ENCODE results near the gene PRSS33.

Gene PRSS33

DNA sequence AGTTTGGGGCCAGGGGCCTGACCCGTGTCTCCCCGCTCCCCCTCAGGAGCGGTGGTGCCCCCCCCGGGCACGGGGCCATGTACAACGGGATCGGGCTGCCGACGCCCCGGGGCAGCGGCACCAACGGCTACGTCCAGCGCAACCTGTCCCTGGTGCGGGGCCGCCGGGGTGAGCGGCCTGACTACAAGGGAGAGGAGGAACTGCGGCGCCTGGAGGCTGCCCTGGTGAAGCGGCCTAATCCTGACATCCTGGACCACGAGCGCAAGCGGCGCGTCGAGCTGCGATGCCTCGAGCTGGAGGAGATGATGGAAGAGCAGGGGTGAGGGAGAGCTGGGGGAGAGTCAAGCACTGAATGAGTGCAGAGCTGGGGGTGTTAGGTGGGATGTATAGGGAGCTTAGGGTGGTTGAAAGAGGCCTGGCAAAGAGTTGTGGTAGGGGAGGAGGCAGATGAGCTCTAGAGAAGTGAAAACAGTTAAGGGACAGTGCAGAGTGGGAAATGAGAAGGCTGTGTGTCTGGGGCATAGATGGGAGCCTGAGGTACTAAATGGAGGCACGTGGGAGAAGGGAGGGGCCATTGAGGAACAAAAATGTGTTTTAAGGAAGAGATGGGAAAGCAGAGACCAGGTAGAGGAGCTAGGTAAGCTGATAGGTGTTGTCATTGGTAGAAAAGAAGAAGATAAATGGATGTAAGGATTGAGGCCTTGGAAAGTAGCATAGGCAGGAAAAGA, 30.9 kb downstream of the PRSS33 start:
- Histone ChIP-seq H3K4me3 (replicated peaks; ENCODE audit: low read depth, low read length) (no peak overlapping the region), H3K36me3 (ENCODE audit: control insufficient read depth, insufficient read depth, low read length) (peaks cover 34% of the 10 kb centered on the region), H3K27me3 (replicated peaks; ENCODE audit: control insufficient read depth, insufficient read depth, low read length) (no peaks in the 10 kb centered on the region)
- no peak for DNase-seq (ENCODE audit: extremely low read depth, insufficient read length)
- TF ChIP-seq, protein P1, sequence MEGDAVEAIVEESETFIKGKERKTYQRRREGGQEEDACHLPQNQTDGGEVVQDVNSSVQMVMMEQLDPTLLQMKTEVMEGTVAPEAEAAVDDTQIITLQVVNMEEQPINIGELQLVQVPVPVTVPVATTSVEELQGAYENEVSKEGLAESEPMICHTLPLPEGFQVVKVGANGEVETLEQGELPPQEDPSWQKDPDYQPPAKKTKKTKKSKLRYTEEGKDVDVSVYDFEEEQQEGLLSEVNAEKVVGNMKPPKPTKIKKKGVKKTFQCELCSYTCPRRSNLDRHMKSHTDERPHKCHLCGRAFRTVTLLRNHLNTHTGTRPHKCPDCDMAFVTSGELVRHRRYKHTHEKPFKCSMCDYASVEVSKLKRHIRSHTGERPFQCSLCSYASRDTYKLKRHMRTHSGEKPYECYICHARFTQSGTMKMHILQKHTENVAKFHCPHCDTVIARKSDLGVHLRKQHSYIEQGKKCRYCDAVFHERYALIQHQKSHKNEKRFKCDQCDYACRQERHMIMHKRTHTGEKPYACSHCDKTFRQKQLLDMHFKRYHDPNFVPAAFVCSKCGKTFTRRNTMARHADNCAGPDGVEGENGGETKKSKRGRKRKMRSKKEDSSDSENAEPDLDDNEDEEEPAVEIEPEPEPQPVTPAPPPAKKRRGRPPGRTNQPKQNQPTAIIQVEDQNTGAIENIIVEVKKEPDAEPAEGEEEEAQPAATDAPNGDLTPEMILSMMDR (IDR thresholded peaks at IDR 0.05; ENCODE audit: insufficient read depth, low read length, poor library complexity, severe bottlenecking) = no peak

DNA sequence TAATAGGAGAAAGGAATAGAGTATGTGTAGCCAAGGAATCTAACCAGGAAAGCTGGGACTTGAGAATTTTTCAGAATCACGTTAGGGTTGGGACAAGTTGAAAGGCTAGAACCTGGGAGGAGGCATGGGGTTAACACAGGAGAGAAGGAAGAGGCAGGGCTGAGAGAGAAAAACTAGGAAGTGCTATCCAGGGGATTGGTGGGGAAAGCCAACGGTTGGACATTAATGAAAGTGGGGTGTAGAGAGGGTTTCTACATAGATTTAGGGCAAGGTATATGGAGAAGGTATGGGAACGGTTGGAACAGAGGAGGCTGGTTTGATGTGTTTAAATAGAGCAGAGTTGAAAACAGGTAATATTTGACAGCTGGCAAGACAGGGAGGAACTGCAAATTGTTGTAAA, 32.2 kb downstream of the PRSS33 start:
- DNase-seq (ENCODE audit: extremely low read depth, insufficient read length) = no peak
- peak overlapping the region; percentile 75 for H3K4me3 ChIP-seq (replicated peaks; ENCODE audit: low read depth, low read length)
- no peaks in the 10 kb centered on the region for H3K27me3 ChIP-seq (replicated peaks; ENCODE audit: control insufficient read depth, insufficient read depth, low read length)
- TF ChIP-seq, protein P1 (IDR thresholded peaks at IDR 0.05; ENCODE audit: insufficient read depth, low read length, poor library complexity, severe bottlenecking) = no peak
- H3K36me3 ChIP-seq (ENCODE audit: control insufficient read depth, insufficient read depth, low read length) = peaks cover 30% of the 10 kb centered on the region

GRCh38 chr16:2753733-2754020, 33.7 kb downstream of the PRSS33 start:
- DNase-seq (ENCODE audit: extremely low read depth, insufficient read length) = no peak
- peaks cover 17% of the 10 kb centered on the region for H3K36me3 ChIP-seq (ENCODE audit: control insufficient read depth, insufficient read depth, low read length)
- no peaks in the 10 kb centered on the region for H3K27me3 ChIP-seq (replicated peaks; ENCODE audit: control insufficient read depth, insufficient read depth, low read length)
- TF ChIP-seq, protein P1 (IDR thresholded peaks at IDR 0.05; ENCODE audit: insufficient read depth, low read length, poor library complexity, severe bottlenecking) = no peak
- peak overlapping the region; percentile 75 for H3K4me3 ChIP-seq (replicated peaks; ENCODE audit: low read depth, low read length)

GRCh38 chr16:2752850-2753732, 34.3 kb downstream of the PRSS33 start:
- H3K27me3 ChIP-seq (replicated peaks; ENCODE audit: control insufficient read depth, insufficient read depth, low read length) = no peaks in the 10 kb centered on the region
- H3K36me3 ChIP-seq (ENCODE audit: control insufficient read depth, insufficient read depth, low read length) = peaks cover 13% of the 10 kb centered on the region
- peak overlapping the region; percentile 75 for H3K4me3 ChIP-seq (replicated peaks; ENCODE audit: low read depth, low read length)
- peak; percentile 90 for DNase-seq (ENCODE audit: extremely low read depth, insufficient read length)
- TF ChIP-seq, protein P1 (IDR thresholded peaks at IDR 0.05; ENCODE audit: insufficient read depth, low read length, poor library complexity, severe bottlenecking) = no peak

DNA sequence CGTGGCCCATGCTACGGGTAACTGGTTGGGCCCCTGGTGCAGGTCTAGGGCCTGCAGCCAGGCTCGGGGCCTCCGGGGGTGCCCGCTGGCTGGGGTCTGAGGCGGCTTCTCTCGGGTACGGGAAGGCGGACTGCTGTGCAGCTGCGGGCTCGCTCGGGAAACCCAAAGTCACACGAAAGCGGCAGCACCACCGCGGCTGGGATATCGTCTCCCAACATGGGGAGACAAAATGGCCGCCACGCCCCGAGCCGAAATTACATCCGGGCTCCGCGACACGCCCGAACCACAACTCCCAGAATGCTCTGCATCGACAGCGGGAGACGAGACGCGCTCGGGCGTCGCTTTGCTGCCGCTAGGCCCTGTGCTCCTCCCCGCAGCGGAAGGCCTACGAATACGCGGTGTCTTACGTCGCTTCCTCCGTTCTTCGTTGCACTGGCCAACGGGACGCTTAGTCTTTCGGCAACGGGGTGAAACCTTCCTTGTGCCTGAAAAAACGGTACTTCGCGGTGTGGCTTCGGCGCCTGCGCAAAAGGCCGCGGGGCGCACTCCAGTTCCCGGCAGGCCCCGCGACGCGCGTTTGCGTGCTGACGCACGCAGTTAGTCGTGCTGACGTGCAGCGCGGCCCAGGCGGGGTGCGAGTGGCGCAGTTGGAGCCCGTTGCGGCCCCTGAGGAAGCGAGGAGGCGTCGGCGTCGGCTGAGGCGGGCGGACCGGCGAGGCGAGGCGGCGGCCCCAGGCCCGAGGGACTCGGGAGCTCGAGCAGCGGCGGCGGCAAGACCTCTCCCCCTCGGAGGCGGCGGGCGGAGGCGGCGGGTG, 35.1 kb downstream of the PRSS33 start, which contains the start of gene SRRM2:
SRRM2 (plus strand) TSS at position 604 of the 815 bp plus-strand sequence. CDS start 3,727 bp downstream, outside the sequence.
- H3K4me3 ChIP-seq (replicated peaks; ENCODE audit: low read depth, low read length) = peak within 1 kb of the TSS; percentile 75
- TF ChIP-seq, protein P1 (IDR thresholded peaks at IDR 0.05; ENCODE audit: insufficient read depth, low read length, poor library complexity, severe bottlenecking) = no peak
- DNase-seq (ENCODE audit: extremely low read depth, insufficient read length) = peak; percentile 99
- H3K36me3 ChIP-seq (ENCODE audit: control insufficient read depth, insufficient read depth, low read length) = peaks cover 5% of the 10 kb centered on the region
- H3K27me3 ChIP-seq (replicated peaks; ENCODE audit: control insufficient read depth, insufficient read depth, low read length) = no peaks in the 10 kb centered on the region

All from GM06990 (cell line).